Measurements from ENCODE around the gene PLET1.

The PLET1 gene

GRCh38 chr11:112260490-112260889 lies at the start of gene PLET1:
Gene PLET1 (minus strand): TSS chr11:112260860. CDS start chr11:112260589, 271 bp downstream.
- no peak for DNase-seq (ENCODE audit: low spot score)

- no peak for DNase-seq (ENCODE audit: low spot score)
Observed at GRCh38 chr11:112310419-112310818, 49.8 kb upstream of the PLET1 start.

- no peak for DNase-seq (ENCODE audit: low spot score)
Observed at GRCh38 chr11:112308651-112309050, 48.0 kb upstream of the PLET1 start.

- DNase-seq (ENCODE audit: low spot score) = no peak
Observed at GRCh38 chr11:112307616-112308015, 47.0 kb upstream of the PLET1 start.

- no peak for DNase-seq (ENCODE audit: low spot score)
Observed at GRCh38 chr11:112306230-112306629, 45.6 kb upstream of the PLET1 start.

GRCh38 chr11:112304914-112305313 lies 44.3 kb upstream of the PLET1 start:
- no peak for DNase-seq (ENCODE audit: low spot score)

GRCh38 chr11:112303616-112304015 lies 43.0 kb upstream of the PLET1 start:
- no peak for DNase-seq (ENCODE audit: low spot score)

- no peak for DNase-seq (ENCODE audit: low spot score)
Observed at GRCh38 chr11:112302226-112302868, 41.7 kb upstream of the PLET1 start.

- DNase-seq (ENCODE audit: low spot score) = no peak
Observed at GRCh38 chr11:112300094-112300786, 39.6 kb upstream of the PLET1 start.

- no peak for DNase-seq (ENCODE audit: low spot score)
Observed at GRCh38 chr11:112298535-112298934, 37.9 kb upstream of the PLET1 start.

- DNase-seq (ENCODE audit: low spot score) = no peak
Observed at GRCh38 chr11:112297248-112297866, 36.7 kb upstream of the PLET1 start.

- DNase-seq (ENCODE audit: low spot score) = no peak
Observed at GRCh38 chr11:112296044-112296443, 35.4 kb upstream of the PLET1 start.

GRCh38 chr11:112294688-112295340 lies 34.2 kb upstream of the PLET1 start:
- DNase-seq (ENCODE audit: low spot score) = no peak

GRCh38 chr11:112293614-112294013 lies 33.0 kb upstream of the PLET1 start:
- no peak for DNase-seq (ENCODE audit: low spot score)

GRCh38 chr11:112292785-112293407 lies 32.2 kb upstream of the PLET1 start:
- no peak for DNase-seq (ENCODE audit: low spot score)

GRCh38 chr11:112292188-112292587 lies 31.5 kb upstream of the PLET1 start:
- no peak for DNase-seq (ENCODE audit: low spot score)

- no peak for DNase-seq (ENCODE audit: low spot score)
Observed at GRCh38 chr11:112291191-112291590, 30.5 kb upstream of the PLET1 start.

GRCh38 chr11:112290493-112290850 lies 29.8 kb upstream of the PLET1 start:
- DNase-seq (ENCODE audit: low spot score) = no peak

- DNase-seq (ENCODE audit: low spot score) = peak; percentile 70
Observed at GRCh38 chr11:112289588-112290492, 29.2 kb upstream of the PLET1 start.

GRCh38 chr11:112288021-112288420 lies 27.4 kb upstream of the PLET1 start:
- peak; percentile 31 for DNase-seq (ENCODE audit: low spot score)

- DNase-seq (ENCODE audit: low spot score) = no peak
Observed at GRCh38 chr11:112285841-112286311, 25.2 kb upstream of the PLET1 start.
